Peyer's patch (tissue), 4 donors: ENCODE results near the gene SDHAF4.

ENCODE experiments used
- CTCF ChIP-seq, 6 experiments: fragments of 450-650 bp in 4 of 6; fragments of 200-600 bp in 2 of 6; sonication (generic) in 1 of 6; IDR thresholded peaks; one replicate each; pipeline ENCODE4 v1.5.1; 2017 to 2019; ENCODE audit warnings: antibody characterized with exemption in 6 of 6, mild to moderate bottlenecking in 3 of 6, moderate library complexity in 1 of 6
- POLR2A ChIP-seq, 2 donors: fragments of 450-650 bp; IDR thresholded peaks; one replicate each; pipeline ENCODE4 v1.5.1; 2017; ENCODE audit warnings: antibody characterized with exemption in 2 of 2, mild to moderate bottlenecking in 2 of 2, moderate library complexity in 2 of 2

GRCh38 chr6:70537266-70537665 is 29.5 kb upstream of the SDHAF4 start:
- TF ChIP-seq CTCF (IDR thresholded peaks at IDR 0.05), result no peak
- TF ChIP-seq POLR2A (IDR thresholded peaks at IDR 0.05), result no peak
